ENCODE data around the gene RASD2. TPM values are rescaled to one million over a fixed set of nuclear protein-coding genes. Genes with fewer than 3 reads are reported as not detected.
A peak's percentile ranks its signal among the peaks of the same experiment; 100 is the strongest.

RASD2 gene
- total and polyA plus RNA-seq, 10 of the 15 experiments (the other 5 are each of a cell fraction or from before 2014, with no cell fraction given) = 0.03 TPM; not detected in 9

GRCh38 chr22:35534091-35534490 is 6.5 kb upstream of the RASD2 start (continued):
- TF ChIP-seq ETV6 (conservative IDR thresholded peaks at IDR 0.05 in 1 of 2, IDR thresholded peaks at IDR 0.05 in 1 of 2; ENCODE audit: borderline replicate concordance in 1 of 2, low read depth in 1 of 2) (no peak), ZNF687 (IDR thresholded peaks at IDR 0.05) (no peak), YBX1 (IDR thresholded peaks at IDR 0.05) (no peak), ASH2L (IDR thresholded peaks at IDR 0.05; ENCODE audit: borderline replicate concordance, low read depth) (no peak), CHD4 (IDR thresholded peaks at IDR 0.05) (no peak)

GRCh38 chr22:35537232-35537631 is 3.4 kb upstream of the RASD2 start:
- no peak overlapping the region for H3K4me2 ChIP-seq (ENCODE audit: control insufficient read depth, insufficient read depth)
- in situ Hi-C loops (cut with MboI) = no loop called here
- POLR2A ChIA-PET = no interaction called here

More at GRCh38 chr22:35537232-35537631, 3.4 kb upstream of the RASD2 start:
- FAIRE-seq (no peak), DNase-seq (ENCODE audit: low read depth, low spot score) (no peak), ATAC-seq (no peak)
- Histone ChIP-seq H3K9ac (ENCODE audit: control insufficient read depth, insufficient read depth, low read length) (no peak overlapping the region), H3K27ac (ENCODE audit: control insufficient read depth, insufficient read depth) (no peak overlapping the region), H4K20me1 (ENCODE audit: control insufficient read depth, insufficient read depth) (no peaks in the 10 kb centered on the region), H3K4me1 (ENCODE audit: control insufficient read depth, insufficient read depth, low read length) (peaks cover 6% of the 10 kb centered on the region), H3K79me2 (ENCODE audit: control insufficient read depth, insufficient read depth, low read length) (no peaks in the 10 kb centered on the region), H3K4me3 (no peak overlapping the region), H3K36me3 (ENCODE audit: control insufficient read depth in 2 of 2, insufficient read depth in 2 of 2, low read length in 1 of 2) (no peaks in the 10 kb centered on the region), H2AFZ (ENCODE audit: control insufficient read depth, low read depth, low read length) (peak overlapping the region; percentile 24; the same call in 1 of the 2 replicates), H3K27me3 (replicated peaks in 1 of 2; ENCODE audit: control insufficient read depth in 2 of 2, insufficient read depth in 2 of 2, low read length in 1 of 2) (peaks cover 6 to 14% of the 10 kb centered on the region in 2 experiments), H3K9me3 (replicated peaks; ENCODE audit: control insufficient read depth, insufficient read depth, low read length) (no peaks in the 10 kb centered on the region)
- RAD21 ChIA-PET (ENCODE audit: unreplicated experiment) = no interaction called here
- no TSS peak for BruUV-seq (replicated peaks)
- CTCF ChIA-PET = interaction anchor here (0.7 to 1.6 kb wide), 2 partner anchors 102 to 186 kb away, joined by 3 to 6 read pairs; no protein-coding TSS in a partner anchor
- WGBS (ENCODE audit: insufficient coverage, insufficient replicate concordance, low lambda C conversion rate, missing lambda C conversion rate) = 21% methylated on average over 7 of the region's 7 CpGs
- SMC1A ChIA-PET (ENCODE audit: uncharacterized antibody, unreplicated experiment) = interaction anchor here (0.6 to 0.7 kb wide), 2 partner anchors 13 to 29 kb away, joined by 3 read pairs; no protein-coding TSS in a partner anchor
- intact Hi-C loops (cut with micrococcal nuclease; ENCODE audit: unreplicated experiment) = no loop called here
- no peak for TF ChIP-seq SUPT20H (IDR thresholded peaks at IDR 0.05; ENCODE audit: borderline replicate concordance, control insufficient read depth, low read depth, low read length)
- no peak for TF ChIP-seq IRF5 (IDR thresholded peaks at IDR 0.05; ENCODE audit: borderline replicate concordance)
- no peak for TF ChIP-seq E4F1 (IDR thresholded peaks at IDR 0.05; ENCODE audit: borderline replicate concordance, partially characterized antibody)
- no peak for TF ChIP-seq CHD1 (IDR thresholded peaks at IDR 0.05; ENCODE audit: low read depth, low read length)
- TF ChIP-seq ZNF207 (IDR thresholded peaks at IDR 0.05; ENCODE audit: borderline replicate concordance) = no peak
- no peak for TF ChIP-seq ZBED1 (IDR thresholded peaks at IDR 0.05; ENCODE audit: borderline replicate concordance)
- no peak for TF ChIP-seq LARP7 (IDR thresholded peaks at IDR 0.05)
- TF ChIP-seq TCF3 (IDR thresholded peaks at IDR 0.05; ENCODE audit: borderline replicate concordance, insufficient read depth, low read depth, low read length) = no peak
- no peak for TF ChIP-seq CEBPB (IDR thresholded peaks at IDR 0.05; ENCODE audit: borderline replicate concordance in 1 of 2, low read depth in 2 of 2, low read length in 2 of 2)
- no peak for TF ChIP-seq MEF2B (IDR thresholded peaks at IDR 0.05; ENCODE audit: partially characterized antibody, poor library complexity, severe bottlenecking)

Data from GM12878 (cell line).